ENCODE data around the gene SEC24C. TPM values are rescaled to one million over a fixed set of nuclear protein-coding genes. Genes with fewer than 3 reads are reported as not detected.
A peak's percentile ranks its signal among the peaks of the same experiment; 100 is the strongest.

The SEC24C gene
- total RNA-seq, 4 donors from 2014 or later, result 56.2 to 95.2 (median 83.9) TPM

GRCh38 chr10:73780301-73780700, 36.1 kb downstream of the SEC24C start:
- Histone ChIP-seq H3K27ac (no peak overlapping the region), H3K27me3 (no peaks in the 10 kb centered on the region), H3K4me1 (peaks cover 17 to 24% of the 10 kb centered on the region in 2 donors), H3K4me3 (replicated peaks in 1 of 3) (no peak overlapping the region), H3K9me3 (no peaks in the 10 kb centered on the region), H3K36me3 (peaks cover 12% of the 10 kb centered on the region in 2 donors)
- intact Hi-C loops (cut with DNase I), result no loop called here
- DNase-seq, result no peak
- TF ChIP-seq CTCF (IDR thresholded peaks at IDR 0.05) (no peak), POLR2A (IDR thresholded peaks at IDR 0.05) (no peak)
- WGBS, 2 donors, result 83 to 86% methylated on average over 5 of the region's 5 CpGs

- intact Hi-C loops (cut with DNase I), result no loop called here
- Histone ChIP-seq H3K4me1 (peaks cover 17 to 20% of the 10 kb centered on the region in 2 donors), H3K9me3 (no peaks in the 10 kb centered on the region), H3K4me3 (replicated peaks in 1 of 3) (peak overlapping the region in 1 of 3 donors; percentile 91), H3K27ac (peak overlapping the region in 1 of 3 donors; percentile 92), H3K36me3 (peaks cover 7 to 9% of the 10 kb centered on the region in 2 donors), H3K27me3 (no peaks in the 10 kb centered on the region)
- DNase-seq, result no peak
- WGBS, 2 donors, result 26% methylated on average over 10 to 11 of the region's 11 CpGs
- no peak for TF ChIP-seq POLR2A (IDR thresholded peaks at IDR 0.05)
These were observed 36.8 kb downstream of the SEC24C start for GRCh38 chr10:73780966-73781365.

- Histone ChIP-seq H3K4me1 (peaks cover 21 to 22% of the 10 kb centered on the region in 2 donors), H3K27ac (peak overlapping the region; percentile 91 to 92 (median 91)), H3K4me3 (replicated peaks in 1 of 3) (peak overlapping the region; percentile 27 to 96 (median 91)), H3K27me3 (no peaks in the 10 kb centered on the region), H3K9me3 (no peaks in the 10 kb centered on the region), H3K36me3 (peaks cover 3 to 6% of the 10 kb centered on the region in 2 donors)
- intact Hi-C loops (cut with DNase I), result no loop called here
- WGBS, 2 donors, result 1% methylated on average over 11 to 14 of the region's 14 CpGs
- no peak for TF ChIP-seq POLR2A (IDR thresholded peaks at IDR 0.05)
- no peak for TF ChIP-seq CTCF (IDR thresholded peaks at IDR 0.05)
- DNase-seq, result no peak
These were observed 37.3 kb downstream of the SEC24C start for GRCh38 chr10:73781548-73781878.

- peaks cover 3 to 6% of the 10 kb centered on the region in 2 donors for H3K36me3 ChIP-seq
- TF ChIP-seq CTCF (IDR thresholded peaks at IDR 0.05), result no peak
- TF ChIP-seq POLR2A (IDR thresholded peaks at IDR 0.05), result peak in 1 of 2 donors; percentile 73
- H3K4me1 ChIP-seq, result peaks cover 27 to 28% of the 10 kb centered on the region in 2 donors
- 0 to 2% methylated on average over 13 to 35 of the region's 57 CpGs for WGBS, 2 donors
- H3K4me3 ChIP-seq (replicated peaks in 1 of 3), result peak within 1 kb of the TSS; percentile 27 to 96 (median 91)
- H3K9me3 ChIP-seq, result no peaks in the 10 kb centered on the region
- H3K27ac ChIP-seq, result peak within 1 kb of the TSS; percentile 91 to 92 (median 91)
- intact Hi-C loops (cut with DNase I), result no loop called here
- H3K27me3 ChIP-seq, result no peaks in the 10 kb centered on the region
- DNase-seq, result peak; percentile 88 to 90
These were observed 37.9 kb downstream of the SEC24C start, which contains the start of gene CHCHD1 for GRCh38 chr10:73781879-73782748. Gene CHCHD1, plus strand, starts transcription at chr10:73782048. Its CDS starts 28 bp downstream, at chr10:73782076.

GRCh38 chr10:73782749-73783085, 38.5 kb downstream of the SEC24C start:
- WGBS, 2 donors, result 52 to 55% methylated on average over 2 of the region's 2 CpGs
- no peaks in the 10 kb centered on the region for H3K9me3 ChIP-seq
- H3K4me1 ChIP-seq, result peaks cover 33 to 34% of the 10 kb centered on the region in 2 donors
- TF ChIP-seq CTCF (IDR thresholded peaks at IDR 0.05), result no peak
- TF ChIP-seq POLR2A (IDR thresholded peaks at IDR 0.05), result no peak
- DNase-seq, result no peak
- H3K4me3 ChIP-seq (replicated peaks in 1 of 3), result peak overlapping the region in 1 of 3 donors; percentile 91
- intact Hi-C loops (cut with DNase I), result no loop called here
- peaks cover 3 to 6% of the 10 kb centered on the region in 2 donors for H3K36me3 ChIP-seq
- no peaks in the 10 kb centered on the region for H3K27me3 ChIP-seq
- peak overlapping the region in 2 of 3 donors; percentile 91 to 92 for H3K27ac ChIP-seq

All from thyroid gland (tissue), 4 donors.